ENCODE results near the gene NAP1L4.

The NAP1L4 gene

GRCh38 chr11:2929531-2929949 lies 62.6 kb downstream of the NAP1L4 start:
- peak; percentile 91 for DNase-seq (ENCODE audit: low spot score)
- H3K27ac ChIP-seq = peak overlapping the region; percentile 95
- ChIA-PET CTCF (interaction anchor here (1.0 to 2.9 kb wide), 10 partner anchors 14 to 397 kb away, joined by 3 to 19 read pairs (median 6); partner anchors contain the start of gene CDKN1C), POLR2A (ENCODE audit: low non-redundant PET) (interaction anchor here (0.7 to 2.7 kb wide), 3 partner anchors 18 to 37 kb away, joined by 3 to 18 read pairs (median 10); no protein-coding TSS in a partner anchor)
- TF ChIP-seq, protein P1, sequence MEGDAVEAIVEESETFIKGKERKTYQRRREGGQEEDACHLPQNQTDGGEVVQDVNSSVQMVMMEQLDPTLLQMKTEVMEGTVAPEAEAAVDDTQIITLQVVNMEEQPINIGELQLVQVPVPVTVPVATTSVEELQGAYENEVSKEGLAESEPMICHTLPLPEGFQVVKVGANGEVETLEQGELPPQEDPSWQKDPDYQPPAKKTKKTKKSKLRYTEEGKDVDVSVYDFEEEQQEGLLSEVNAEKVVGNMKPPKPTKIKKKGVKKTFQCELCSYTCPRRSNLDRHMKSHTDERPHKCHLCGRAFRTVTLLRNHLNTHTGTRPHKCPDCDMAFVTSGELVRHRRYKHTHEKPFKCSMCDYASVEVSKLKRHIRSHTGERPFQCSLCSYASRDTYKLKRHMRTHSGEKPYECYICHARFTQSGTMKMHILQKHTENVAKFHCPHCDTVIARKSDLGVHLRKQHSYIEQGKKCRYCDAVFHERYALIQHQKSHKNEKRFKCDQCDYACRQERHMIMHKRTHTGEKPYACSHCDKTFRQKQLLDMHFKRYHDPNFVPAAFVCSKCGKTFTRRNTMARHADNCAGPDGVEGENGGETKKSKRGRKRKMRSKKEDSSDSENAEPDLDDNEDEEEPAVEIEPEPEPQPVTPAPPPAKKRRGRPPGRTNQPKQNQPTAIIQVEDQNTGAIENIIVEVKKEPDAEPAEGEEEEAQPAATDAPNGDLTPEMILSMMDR (conservative IDR thresholded peaks at IDR 0.05; ENCODE audit: low read depth) = no peak

DNA sequence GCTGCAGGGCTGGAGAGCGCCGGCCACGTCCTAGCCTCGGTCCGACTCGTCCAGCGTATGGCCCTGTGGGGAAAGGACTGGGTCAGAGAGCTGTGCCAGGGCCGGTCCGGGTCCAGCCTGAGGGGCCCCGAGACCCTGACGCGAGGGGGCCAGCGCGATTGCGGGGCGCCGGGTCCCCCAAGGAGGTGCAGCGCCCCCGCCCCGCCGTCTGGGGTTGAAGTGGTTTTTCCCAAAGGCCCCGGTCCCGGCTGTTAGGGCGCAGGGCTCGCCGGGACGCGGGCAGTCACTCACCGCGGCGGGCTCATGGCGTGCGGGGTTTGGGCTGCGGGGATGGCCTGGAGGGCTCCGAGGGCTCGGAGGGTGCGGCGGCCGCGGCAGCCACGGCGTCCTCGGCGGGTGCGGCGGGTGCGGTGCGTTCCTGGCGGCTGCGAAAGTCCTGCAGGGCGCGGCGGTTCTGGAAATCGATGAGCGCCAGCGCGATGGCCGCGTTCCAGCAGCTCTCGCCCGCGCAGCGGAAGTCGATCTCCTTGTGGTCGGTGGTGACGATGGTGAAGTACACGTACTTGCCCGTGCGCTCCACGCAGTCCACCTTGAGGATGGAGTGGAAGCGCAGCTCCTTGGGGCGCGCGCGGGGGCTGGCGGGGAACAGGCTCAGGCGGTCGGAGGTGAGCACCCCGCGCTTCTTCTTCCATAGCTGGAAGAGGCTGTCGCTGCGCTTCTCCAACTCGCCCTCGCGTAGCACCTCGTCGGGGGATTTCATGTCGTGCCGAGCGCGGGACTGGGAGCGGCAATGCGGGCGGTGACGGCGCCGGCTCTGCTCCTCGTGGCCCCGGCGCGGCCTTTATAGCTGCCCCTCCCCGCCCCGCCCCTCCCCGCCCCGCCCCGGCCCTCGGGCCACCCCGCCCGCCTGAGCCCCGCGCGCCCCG lies 63.3 kb downstream of the NAP1L4 start, which contains the start of gene PHLDA2:
Gene PHLDA2, minus strand, starts transcription at position 816 of the 926 bp plus-strand sequence. Its CDS starts 56 bp downstream, at position 760.
- H3K27ac ChIP-seq = peak within 1 kb of the TSS; percentile 95
- POLR2A ChIA-PET (ENCODE audit: low non-redundant PET) = interaction anchor here (0.6 to 2.7 kb wide), 5 partner anchors 17 to 144 kb away, joined by 3 to 18 read pairs (median 4); a partner anchor contains a TSS
- peak; percentile 75 for DNase-seq (ENCODE audit: low spot score)
- CTCF ChIA-PET = interaction anchor here (1.4 to 2.9 kb wide), 7 partner anchors 15 to 396 kb away, joined by 4 to 19 read pairs (median 9); partner anchors contain the start of gene CDKN1C
- TF ChIP-seq, protein P1 (conservative IDR thresholded peaks at IDR 0.05; ENCODE audit: low read depth) = no peak

DNA sequence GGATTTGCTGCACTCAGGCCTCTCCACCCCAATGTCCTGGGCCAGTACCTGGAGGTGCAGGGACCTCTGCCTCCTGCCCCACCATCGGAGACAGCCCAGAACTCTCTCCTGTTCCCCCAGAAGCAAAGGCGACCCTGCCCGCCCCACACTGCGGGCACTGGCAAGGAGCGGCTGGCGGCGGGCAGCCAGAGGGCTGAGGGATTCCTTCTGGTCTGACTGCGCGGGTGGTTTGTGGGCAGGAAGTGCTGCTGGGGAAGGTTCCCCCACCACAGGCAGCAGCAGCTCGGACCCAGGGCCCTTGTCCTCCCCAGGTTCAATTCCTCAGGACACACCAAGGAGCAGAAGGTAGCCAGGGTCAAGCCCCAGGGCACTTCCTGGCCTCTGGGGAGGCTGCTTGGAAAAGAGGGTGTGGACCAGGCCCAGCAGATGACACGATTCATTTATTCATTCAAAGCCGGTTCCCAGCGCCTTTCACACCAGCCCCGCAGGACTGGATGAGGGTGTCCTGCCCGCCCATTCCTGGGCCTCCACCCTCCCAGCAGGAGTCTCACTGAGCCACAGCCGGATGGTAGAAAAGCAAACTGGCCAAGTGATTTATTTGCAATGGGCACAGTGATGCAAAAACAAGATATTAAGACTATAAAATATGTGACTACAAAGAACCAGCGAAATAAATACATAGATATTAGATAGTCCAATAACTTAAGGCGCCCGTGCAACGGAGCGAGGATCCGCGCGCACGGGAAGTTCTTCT lies 64.1 kb downstream of the NAP1L4 start:
- POLR2A ChIA-PET (ENCODE audit: low non-redundant PET) = interaction anchor here (0.6 to 2.7 kb wide), 6 partner anchors 17 to 145 kb away, joined by 3 to 18 read pairs (median 4); a partner anchor contains a TSS
- TF ChIP-seq, protein P1 (conservative IDR thresholded peaks at IDR 0.05; ENCODE audit: low read depth) = no peak
- H3K27ac ChIP-seq = peak overlapping the region; percentile 95
- CTCF ChIA-PET = interaction anchor here (0.7 to 1.5 kb wide), 3 partner anchors 43 to 395 kb away, joined by 4 to 9 read pairs (median 6); partner anchors contain the start of gene CDKN1C
- DNase-seq (ENCODE audit: low spot score) = no peak

DNA sequence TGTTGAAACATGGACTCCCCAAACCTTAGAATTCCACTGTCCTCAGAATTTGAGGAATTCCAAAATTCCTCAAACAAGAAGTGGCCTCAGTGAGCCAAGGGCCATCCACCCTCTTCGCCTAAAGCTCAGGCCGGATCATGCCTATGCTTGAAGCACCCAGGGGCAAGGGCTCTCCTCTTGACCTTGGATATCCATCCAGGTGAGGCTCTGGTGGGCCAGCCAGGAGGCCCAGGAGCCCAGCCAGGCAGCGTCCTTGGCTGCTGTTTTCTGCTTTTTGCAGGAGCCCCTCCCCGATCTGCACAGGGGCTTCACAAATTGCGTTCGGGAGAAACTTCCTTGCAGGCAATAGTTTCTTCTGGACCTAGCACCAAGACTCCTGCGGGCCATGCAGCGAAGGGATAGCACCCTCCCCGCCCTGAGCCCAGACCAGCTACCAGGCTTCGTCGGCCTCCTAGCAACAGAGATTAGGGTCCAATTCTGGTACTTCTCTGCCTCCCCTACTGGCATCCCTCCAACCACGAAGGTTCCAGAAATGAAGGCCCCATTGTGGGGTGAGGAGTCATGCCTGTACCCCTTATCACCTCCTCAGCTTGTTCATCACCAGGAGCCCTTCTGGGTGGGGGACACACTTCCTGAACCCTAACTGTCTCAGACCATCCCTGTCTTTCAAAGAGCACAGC lies 64.9 kb downstream of the NAP1L4 start:
- DNase-seq (ENCODE audit: low spot score) = no peak
- peak overlapping the region; percentile 95 for H3K27ac ChIP-seq
- ChIA-PET POLR2A (ENCODE audit: low non-redundant PET) (interaction anchor here (1.0 to 1.2 kb wide), 2 partner anchors 16 to 23 kb away, joined by 3 to 4 read pairs; no protein-coding TSS in a partner anchor), CTCF (interaction anchor here (0.6 to 1.5 kb wide), 3 partner anchors 25 to 394 kb away, joined by 3 to 9 read pairs (median 6); a partner anchor contains a TSS)
- TF ChIP-seq, protein P1 (conservative IDR thresholded peaks at IDR 0.05; ENCODE audit: low read depth) = no peak

- ChIA-PET POLR2A (ENCODE audit: low non-redundant PET) (interaction anchor here (1.2 kb wide), 1 partner anchor 15 kb away, joined by 4 read pairs; no protein-coding TSS in a partner anchor), CTCF (interaction anchor here (1.5 kb wide), 1 partner anchor 394 kb away, joined by 9 read pairs; no protein-coding TSS in a partner anchor)
- no peak for DNase-seq (ENCODE audit: low spot score)
- TF ChIP-seq, protein P1 (conservative IDR thresholded peaks at IDR 0.05; ENCODE audit: low read depth) = no peak
- H3K27ac ChIP-seq = peak overlapping the region; percentile 95
Observed at GRCh38 chr11:2926611-2927051, 65.5 kb downstream of the NAP1L4 start.

All from RWPE1 (cell line).